Measurements from ENCODE around the gene PAPPA.

PAPPA gene

DNA sequence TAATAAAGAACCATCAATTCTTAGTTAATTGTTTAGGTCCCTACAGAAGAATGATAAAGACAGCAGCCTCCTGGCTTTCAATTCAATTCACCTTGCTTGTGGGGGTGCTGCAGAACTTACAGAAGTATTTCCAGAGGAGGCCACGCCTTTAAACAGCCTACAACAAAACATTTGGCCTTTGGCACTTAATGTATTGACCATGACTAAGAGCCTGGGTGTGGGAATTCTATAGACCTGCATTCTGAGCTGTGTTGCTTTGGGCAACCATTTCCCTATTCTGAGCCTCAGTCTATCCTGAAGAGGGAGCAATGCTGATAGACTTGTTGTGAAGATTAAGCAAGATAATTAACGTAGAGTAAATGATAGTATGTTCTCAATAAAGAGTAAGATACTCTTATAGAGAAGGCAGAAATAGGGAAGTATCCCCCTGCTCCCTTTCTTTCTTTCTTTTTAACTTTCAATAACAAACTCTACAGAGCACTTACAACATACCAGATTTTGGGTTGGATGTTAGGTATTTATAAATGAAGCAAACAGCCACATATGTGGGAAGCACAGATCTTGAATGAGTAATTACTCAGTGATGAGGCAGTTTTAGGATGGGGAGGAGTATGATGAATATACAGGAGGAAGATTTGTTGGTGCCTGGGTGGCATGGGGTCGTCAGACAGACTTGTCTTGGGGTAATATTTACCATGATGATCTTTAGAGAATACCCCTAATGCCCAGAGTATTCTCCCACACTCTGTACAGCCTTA is 28.4 kb downstream of the PAPPA start:
- no peak for DNase-seq (ENCODE audit: low spot score)

DNA sequence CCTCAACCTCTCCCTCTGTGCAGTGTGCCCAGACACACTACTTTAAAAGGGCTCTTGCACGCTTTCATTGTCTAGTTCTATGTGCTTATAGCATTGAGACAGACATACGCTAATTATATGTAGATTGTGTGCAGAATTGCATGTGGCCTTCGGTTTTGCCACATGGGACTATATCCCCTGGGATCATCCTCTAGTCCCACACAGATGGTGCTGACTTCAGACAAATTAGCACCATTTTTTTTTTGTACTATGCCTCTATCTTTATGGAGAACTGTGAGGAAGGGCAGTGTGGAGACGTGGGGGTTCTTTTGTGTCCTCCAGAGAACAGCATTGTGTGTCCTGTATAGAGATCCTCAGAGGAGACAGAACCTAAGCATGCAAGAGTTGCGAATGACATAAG is 29.3 kb downstream of the PAPPA start:
- no peak for DNase-seq (ENCODE audit: low spot score)

DNA sequence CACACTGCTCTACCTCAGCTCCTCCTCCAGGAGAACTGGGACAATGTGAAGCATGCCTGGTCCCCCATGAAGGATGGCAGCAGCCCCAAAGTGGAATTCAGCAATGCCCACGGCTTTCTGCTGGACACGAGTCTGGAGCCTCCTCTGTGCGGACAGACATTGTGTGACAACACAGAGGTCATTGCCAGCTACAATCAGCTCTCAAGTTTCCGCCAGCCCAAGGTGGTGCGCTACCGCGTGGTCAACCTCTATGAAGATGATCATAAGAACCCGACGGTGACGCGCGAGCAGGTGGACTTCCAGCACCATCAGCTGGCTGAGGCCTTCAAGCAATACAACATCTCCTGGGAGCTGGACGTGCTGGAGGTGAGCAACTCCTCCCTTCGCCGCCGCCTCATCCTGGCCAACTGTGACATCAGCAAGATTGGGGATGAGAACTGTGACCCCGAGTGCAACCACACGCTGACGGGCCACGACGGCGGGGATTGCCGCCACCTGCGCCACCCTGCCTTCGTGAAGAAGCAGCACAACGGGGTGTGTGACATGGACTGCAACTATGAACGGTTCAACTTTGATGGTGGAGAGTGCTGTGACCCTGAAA is 34.1 kb downstream of the PAPPA start:
- DNase-seq (ENCODE audit: low spot score): no peak

DNA sequence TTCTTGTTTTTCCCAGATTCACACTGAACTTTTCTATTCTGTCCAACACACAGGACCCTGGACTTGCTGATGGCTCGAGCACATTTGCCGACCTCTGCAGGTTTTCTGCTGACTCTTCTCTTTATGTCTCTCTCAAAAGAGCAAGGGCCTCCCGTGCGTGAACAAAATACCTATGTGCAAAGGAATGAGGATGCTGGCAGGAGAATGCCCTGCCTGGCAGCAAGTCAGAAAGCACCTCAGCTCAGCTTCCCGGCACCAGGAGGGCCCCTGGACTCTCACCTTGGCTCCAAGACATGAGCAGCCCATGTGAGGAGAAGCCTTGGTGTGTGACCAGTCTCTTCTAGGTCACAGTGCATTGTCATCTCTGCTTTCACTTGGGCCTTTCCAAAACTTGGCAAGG is 36.1 kb downstream of the PAPPA start:
- DNase-seq (ENCODE audit: low spot score): no peak

DNA sequence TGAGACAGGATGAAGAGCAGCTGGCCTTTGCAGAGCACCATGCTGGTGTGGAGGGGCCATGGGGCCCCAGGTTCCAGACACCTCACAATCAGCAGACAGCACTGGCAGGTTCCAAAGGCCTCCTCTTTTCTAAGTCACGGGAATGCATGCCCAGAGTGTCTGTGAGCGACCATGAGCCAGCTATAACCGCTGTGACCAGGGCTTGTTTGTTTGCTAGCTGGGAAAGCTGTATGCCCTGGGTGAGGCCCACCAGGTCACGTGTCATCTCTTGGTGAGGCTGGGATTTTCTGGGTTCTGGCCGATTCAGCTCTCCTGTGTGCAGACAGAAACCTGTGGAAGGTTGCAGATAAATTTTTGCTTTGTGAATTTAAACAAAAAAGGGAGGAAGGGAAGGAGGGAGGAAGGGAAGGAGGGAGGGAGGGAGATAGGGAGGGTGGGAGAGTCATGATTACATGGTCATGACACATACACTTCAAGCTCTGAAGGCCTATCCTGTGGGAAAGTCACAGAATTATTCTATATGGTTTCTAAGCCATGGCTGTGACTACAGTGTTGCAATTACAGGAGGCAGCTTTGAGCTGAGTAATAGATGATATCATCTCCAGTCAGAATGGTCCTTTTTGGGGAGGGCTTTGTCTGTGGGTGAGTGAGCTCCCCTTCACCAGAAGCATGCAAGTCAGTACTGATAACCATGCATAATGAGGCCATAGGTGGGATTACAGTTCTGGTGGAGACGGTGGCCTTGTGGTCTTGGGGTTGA is 37.2 kb downstream of the PAPPA start:
- DNase-seq (ENCODE audit: low spot score): no peak

DNA sequence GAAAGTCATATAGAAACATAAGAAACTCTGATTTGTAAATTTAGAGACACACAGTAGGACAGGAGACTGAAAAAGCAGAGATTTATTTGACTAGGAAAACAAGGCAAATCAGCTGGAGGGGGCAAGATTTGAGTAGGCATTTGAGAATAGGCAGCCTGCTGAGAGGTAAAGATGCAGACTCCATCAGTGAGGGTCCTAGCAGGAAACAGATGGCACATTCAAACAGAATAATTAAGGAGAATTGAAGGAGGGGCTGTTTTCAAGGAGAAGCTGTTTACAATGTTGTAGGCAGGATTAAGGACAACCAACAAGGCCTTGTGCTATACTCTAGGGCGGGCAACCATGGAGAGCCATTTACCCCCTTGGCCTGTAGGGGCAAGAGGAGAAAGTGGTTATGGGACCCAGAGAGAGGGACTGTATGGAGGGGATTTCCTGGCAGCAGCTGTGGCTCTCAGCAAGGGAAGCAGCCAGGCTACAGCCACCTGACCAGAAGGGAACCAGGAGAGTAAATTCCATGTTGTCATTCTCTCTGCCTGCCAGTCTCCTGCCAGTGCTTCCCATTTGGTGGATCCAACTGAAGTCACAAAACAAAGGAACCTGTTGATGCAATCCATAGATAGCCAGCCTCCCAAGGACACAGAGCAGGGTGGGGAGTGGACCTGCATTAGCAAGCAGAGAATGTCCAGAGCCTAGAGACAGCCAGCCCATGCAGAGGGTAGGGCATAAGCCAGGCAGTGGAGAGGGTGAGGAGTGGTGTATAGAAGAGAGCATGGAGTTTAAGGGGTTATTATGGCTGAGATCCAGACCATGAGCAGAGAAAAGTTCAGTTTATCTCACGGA is 38.2 kb downstream of the PAPPA start:
- no peak for DNase-seq (ENCODE audit: low spot score)

DNA sequence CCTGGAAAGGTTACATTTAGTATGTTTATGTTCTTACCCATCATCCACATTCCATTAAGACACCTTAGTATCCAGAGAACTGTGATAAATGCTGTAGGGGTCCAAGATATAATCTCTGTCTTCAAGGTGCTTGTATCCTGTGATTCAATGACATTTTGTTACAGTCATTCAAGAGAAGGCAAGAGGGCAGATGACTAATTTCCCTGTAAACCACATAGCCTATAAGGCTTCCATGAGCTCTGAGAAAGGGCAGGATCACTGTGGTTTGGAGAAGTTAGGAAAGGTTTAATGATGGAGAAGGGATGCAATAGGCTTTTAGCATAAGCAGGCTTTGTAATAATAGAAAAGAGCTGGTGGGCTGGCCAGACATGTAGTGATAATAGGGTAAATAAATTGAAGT is 40.0 kb downstream of the PAPPA start:
- DNase-seq (ENCODE audit: low spot score): no peak

DNA sequence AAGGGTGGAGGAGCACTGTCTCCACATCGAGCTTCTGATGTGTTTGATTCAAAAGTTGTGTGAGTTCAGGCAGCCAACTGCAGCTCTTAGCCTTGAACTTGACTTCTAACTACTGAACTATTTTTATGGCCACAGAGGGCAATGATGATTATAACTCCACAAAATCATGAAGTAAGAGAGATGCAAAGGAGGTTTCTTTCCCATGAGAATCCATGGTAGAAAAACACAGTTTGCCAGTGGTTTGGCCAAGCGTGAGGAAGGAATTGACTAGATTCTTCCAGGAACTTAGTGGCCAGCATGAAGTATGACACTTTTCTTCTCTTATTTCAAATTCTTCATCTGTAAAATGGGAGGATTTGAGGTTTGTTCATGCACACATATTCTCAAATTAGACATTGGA is 43.2 kb downstream of the PAPPA start:
- no peak for DNase-seq (ENCODE audit: low spot score)

DNA sequence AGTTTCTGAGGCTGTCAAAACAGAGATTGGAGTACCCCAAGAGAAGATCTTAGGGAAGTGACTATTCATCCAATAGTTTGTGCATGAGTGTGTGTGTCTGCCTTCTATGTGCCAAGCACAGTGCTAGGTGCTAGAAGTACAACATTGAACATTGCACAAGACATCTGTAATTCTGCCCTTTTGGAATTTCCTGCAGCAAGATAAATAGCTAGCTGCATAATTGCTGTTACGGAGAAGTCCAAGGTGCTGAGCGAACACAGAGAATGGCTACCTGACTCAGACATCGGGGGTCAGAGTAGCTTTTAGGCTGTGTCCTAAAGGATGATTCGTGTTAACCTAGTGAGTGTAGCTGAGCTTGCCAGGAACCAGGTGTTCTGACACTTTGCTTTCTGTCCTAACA is 44.8 kb downstream of the PAPPA start:
- no peak for DNase-seq (ENCODE audit: low spot score)

DNA sequence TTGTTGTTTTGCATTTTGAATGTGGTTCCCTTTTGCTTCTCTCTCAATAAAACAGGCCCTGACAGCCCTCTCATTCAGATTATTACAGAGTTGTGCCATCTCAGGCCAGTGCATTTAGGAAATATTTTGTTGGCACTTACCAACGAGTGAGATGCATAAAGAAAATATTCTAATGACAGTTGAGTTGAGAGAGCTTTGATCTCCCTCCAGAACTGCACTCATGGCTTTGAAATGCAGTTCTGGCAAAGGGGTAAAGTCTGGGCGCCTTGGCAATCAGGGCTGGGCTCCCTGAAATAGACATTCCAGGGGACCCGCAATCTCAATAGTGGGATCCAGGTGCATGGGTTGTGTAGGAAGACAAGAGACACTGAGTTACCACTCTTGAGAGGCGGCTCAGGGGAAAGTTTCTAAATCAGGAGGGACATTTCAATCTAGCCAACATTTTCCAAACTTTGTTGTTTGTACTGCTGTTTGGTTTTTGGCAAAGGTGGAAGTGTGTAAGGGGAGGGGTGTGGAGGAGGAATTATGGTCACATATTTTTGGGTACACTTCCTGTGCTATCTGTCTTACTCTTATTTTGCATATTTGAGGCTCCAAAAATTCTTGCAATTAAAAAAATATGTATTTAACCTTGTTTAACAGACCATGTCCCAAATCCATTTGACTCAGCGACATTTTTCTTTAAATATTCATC is 48.8 kb downstream of the PAPPA start:
- no peak for DNase-seq (ENCODE audit: low spot score)

DNA sequence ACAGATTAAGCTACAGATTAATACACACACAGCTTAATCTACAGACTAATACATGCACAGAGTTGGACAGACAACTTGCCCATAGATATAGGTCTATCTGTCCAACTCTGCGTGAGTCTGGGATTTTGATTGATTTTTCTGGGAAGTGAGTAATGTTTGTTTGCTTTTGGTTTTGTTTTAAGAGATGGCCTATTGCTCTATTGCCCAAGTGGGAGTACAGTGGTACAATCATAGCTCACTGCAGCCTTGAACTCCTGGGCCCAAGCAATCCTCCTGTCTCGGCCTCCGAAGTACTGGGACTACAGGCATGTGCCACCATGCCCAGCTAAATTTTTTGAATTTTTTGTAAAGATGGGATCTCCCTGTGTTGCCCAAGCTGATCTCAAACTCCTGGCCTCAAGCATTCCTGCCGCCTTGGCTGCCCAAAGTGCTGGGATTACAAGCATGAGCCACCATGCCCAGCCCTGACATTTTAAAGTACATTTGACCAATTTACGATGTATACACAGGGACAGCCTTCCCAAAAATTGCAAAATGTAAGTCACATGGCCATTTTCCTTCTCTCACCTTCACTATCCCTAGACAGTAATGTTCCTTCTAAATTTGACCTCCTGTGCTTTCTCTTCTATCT is 50.8 kb downstream of the PAPPA start:
- no peak for DNase-seq (ENCODE audit: low spot score)

DNA sequence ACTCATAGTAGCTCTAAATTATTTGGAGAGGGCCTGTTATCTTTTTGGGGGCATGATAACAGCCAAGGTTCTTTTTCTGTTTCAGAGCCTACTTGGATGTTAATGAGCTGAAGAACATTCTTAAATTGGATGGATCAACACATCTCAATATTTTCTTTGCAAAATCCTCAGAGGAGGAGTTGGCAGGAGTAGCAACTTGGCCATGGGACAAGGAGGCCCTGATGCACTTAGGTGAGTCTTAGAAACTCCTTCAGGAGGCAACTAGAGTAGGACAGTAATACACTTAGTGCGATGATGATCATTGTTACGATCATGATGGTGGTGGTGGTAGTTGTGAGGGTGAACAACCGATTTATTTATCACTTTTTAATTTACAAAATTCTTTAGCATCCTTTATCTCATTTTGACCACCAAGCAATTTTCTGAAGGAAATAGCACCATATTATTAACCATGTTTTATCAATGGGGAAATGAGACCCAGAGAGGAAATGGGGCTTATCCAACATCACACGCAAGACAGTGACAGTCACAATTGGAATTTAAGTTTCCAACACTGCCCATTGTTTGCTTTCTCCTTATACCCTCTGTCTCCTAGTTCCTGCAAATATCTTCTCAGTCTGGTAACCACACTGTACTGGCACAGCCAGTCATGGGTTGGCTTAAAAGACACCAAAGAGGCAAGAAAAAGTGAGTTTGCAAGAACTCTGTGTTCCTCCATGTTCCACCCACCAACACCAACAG is 54.0 kb downstream of the PAPPA start:
- no peak for DNase-seq (ENCODE audit: low spot score)

DNA sequence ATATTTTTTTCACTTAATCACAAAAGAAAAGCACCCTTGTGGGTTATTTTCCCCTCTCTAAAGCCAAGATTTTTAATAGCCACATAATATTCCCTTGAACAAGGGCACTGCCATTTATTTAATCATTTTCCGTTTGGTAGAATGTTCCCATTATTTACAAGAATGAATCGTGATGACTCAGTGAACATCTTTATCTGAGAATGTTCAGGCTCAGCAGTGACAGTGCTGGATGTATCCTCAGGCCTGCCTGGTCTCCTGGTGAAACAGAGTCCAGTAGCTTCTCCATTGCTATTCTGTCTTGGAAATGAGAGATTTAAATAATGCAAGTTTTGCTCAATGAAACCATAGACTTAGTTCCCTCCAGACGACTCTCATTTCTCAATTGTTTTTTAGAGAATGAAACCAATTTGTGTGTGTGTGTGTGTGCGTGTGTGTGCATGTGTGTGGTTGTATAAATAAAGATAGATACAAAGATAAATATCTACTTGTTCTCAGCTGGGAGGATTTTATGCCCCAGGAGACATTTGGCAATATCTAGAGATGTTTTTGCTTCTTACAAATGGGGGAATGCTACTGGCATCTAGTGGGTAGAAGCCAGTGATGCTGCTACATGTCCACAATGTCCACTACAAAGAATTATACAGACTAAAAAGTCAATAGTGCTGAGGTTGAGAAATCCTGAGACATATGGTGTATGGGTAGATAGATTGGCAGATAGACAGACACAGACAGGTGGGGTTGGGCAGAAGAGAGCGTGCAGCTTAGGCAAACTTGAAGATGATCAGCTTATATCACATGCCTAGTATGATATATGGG is 55.0 kb downstream of the PAPPA start:
- DNase-seq (ENCODE audit: low spot score): no peak

DNA sequence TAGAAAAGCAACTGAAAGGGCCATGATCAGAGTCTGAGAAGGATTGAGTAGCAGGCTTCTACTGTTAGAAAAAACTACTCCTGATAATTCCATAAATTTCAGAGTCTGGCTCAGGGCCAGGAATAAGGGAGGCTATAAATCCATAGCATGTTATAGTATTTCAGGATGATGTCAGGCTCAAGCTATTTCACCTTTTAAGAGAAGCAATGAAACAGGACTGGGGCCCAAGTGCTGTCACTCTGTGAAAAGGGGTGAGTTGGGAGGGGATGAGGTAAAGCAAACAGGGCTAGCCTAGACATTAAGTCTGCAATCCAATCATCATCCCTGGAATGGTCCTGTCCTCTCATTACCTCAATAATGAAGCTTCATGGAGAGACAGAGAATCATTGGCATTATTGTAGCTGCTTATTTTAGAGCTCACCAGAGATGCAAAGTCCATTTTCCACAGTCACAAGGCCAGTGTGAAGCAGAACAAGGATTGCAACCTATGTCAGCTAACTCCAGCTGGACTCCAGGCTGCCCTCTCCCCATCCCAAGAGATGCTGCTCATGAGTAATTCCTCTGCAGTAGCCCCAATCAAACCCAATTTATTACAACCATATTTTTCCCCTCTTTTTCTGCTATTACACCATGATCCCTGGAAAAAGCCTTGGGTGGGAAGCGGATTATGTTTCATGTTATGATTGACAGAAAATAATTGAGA is 56.0 kb downstream of the PAPPA start:
- no peak for DNase-seq (ENCODE audit: low spot score)

DNA sequence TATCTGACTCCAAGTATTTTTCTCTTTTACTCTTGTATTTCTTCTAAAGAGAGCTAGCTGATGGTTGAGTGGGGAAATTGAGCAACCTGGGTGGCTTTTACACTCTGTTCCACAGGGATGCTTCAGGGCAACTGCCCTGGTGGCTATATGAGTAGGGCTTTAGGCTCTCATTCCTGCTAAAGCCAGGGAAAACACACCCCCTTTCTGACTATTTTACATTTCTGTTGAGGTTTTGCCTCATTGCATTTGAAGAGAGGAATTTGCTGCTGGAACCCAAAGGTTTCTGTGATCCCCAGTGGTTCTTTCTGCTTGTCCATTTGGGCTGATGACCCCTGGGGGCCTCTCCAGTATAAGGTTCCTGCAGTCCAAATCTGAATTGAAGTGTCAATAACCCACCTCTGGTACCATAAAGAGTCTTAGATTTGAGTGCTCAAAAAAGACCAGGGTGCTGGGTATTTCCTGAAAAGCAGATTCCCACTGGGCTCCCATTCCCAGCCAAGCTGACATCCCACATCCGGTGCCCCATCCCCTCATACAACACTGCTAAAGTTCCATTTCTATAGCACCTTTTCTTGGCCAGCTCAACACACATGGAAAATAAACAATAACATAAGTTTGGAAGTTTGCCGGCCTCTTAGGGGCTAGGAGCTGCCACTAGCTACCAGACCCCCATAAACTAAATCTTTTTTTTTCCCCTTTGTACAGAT is 59.5 kb downstream of the PAPPA start:
- DNase-seq (ENCODE audit: low spot score): no peak

DNA sequence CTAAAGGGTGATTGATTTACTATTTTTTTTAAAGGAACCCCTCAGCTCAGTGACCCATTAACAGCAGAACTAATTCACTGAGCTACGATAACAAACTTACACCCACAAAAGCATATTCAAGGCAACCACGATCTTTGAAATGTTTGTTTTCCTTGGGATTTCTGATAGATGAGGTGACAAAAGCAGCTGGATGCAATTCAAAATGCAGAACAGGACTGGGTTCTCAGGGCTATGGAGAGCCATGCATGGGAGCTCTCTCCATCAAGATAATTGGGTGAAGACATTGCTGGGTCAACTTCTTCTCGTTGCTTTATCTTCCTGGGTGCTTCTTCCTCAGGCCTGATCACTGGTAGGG is 60.1 kb downstream of the PAPPA start:
- no peak for DNase-seq (ENCODE audit: low spot score)

DNA sequence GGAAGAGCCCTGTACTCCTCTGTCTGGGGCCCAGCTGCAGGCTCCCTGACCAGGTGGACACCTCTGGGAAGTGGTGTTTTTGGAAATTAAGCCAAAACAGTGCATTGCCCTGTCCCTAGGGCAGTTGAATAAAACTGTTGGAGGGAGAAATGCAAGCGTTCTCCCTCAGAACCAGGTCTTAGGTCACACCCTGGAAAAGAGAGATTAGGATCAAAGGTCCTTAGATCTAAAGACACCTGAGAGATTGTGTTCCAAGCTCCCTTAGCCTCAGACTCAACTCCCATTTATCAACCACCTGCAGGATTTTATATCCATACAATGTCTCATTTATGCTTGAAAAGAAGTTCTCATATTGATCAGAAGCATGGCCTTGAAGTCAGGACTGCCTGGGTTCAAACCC is 64.8 kb downstream of the PAPPA start:
- no peak for DNase-seq (ENCODE audit: low spot score)

DNA sequence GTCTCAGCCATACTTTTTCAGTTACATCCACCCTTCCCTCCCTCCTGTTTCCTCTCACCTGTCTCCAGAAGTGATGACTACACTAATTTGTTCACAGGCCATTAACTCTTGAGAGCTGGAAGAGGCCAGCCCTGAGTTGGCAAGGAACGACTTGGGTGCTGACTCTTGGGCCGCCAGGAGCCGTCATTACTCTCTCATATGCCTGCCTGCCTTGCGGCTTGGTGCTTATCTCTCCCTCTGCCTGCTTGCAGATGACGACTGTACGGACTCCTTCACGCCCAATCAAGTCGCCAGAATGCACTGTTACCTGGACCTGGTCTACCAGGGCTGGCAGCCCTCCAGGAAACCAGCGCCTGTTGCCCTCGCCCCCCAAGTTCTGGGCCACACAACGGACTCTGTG is 66.1 kb downstream of the PAPPA start:
- DNase-seq (ENCODE audit: low spot score): no peak

DNA sequence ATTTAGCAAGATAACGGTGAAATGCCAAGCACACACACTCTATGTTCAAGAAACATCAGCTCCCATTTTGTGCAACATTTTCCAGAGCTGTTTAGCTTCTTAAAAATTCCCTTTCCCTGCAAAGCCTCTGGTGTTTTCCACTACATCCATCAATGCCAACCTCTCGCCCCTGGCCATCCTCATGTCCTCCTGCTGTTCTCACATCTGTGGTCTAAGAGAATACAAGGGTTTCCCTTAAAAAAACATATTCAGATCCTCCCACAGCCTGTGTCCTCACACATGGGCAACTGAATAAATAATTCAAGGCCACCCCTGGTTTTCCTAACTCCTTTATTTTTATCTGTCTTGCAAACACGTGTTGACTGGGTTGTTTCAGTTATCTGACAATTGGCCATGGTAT is 70.3 kb downstream of the PAPPA start:
- no peak for DNase-seq (ENCODE audit: low spot score)
